ENCODE measurements around the gene ANKDD1A.

- TF ChIP-seq CTCF (IDR thresholded peaks at IDR 0.05): no peak
- no peak for TF ChIP-seq POLR2A (IDR thresholded peaks at IDR 0.05)
- no peak for TF ChIP-seq POLR2AphosphoS5 (IDR thresholded peaks at IDR 0.05)
- no peak for TF ChIP-seq EP300 (IDR thresholded peaks at IDR 0.05)
These were observed 13.3 kb upstream of the ANKDD1A start for GRCh38 chr15:64898406-64898805.
